ENCODE measurements around the gene DTYMK.

DTYMK gene

GRCh38 chr2:241680827-241681599, 5.6 kb downstream of the DTYMK start:
- DNase-seq (ENCODE audit: low read depth, low spot score), result peak; percentile 95
- no peak for TF ChIP-seq CTCF (IDR thresholded peaks at IDR 0.05; ENCODE audit: low read depth, low read length)
- H3K4me3 ChIP-seq (ENCODE audit: low read depth, low read length), result no peak overlapping the region
- in situ Hi-C loops (cut with HindIII; ENCODE audit: low sequenced_read_pairs), result no loop called here

- no peak for TF ChIP-seq CTCF (IDR thresholded peaks at IDR 0.05; ENCODE audit: low read depth, low read length)
- in situ Hi-C loops (cut with HindIII; ENCODE audit: low sequenced_read_pairs), result no loop called here
- H3K4me3 ChIP-seq (ENCODE audit: low read depth, low read length), result no peak overlapping the region
- no peak for DNase-seq (ENCODE audit: low read depth, low spot score)
These were observed 6.6 kb downstream of the DTYMK start for GRCh38 chr2:241680044-241680443.

- in situ Hi-C loops (cut with HindIII; ENCODE audit: low sequenced_read_pairs), result no loop called here
- no peak for DNase-seq (ENCODE audit: low read depth, low spot score)
- no peak overlapping the region for H3K4me3 ChIP-seq (ENCODE audit: low read depth, low read length)
- TF ChIP-seq CTCF (IDR thresholded peaks at IDR 0.05; ENCODE audit: low read depth, low read length), result no peak
These were observed 7.7 kb downstream of the DTYMK start for GRCh38 chr2:241678784-241679540.

GRCh38 chr2:241678307-241678706, 8.3 kb downstream of the DTYMK start:
- no peak for TF ChIP-seq CTCF (IDR thresholded peaks at IDR 0.05; ENCODE audit: low read depth, low read length)
- DNase-seq (ENCODE audit: low read depth, low spot score), result no peak
- in situ Hi-C loops (cut with HindIII; ENCODE audit: low sequenced_read_pairs), result no loop called here
- no peak overlapping the region for H3K4me3 ChIP-seq (ENCODE audit: low read depth, low read length)

- in situ Hi-C loops (cut with HindIII; ENCODE audit: low sequenced_read_pairs), result no loop called here
- no peak overlapping the region for H3K4me3 ChIP-seq (ENCODE audit: low read depth, low read length)
- DNase-seq (ENCODE audit: low read depth, low spot score), result no peak
- no peak for TF ChIP-seq CTCF (IDR thresholded peaks at IDR 0.05; ENCODE audit: low read depth, low read length)
These were observed 9.2 kb downstream of the DTYMK start for GRCh38 chr2:241677392-241677791.

GRCh38 chr2:241676665-241677064, 9.9 kb downstream of the DTYMK start:
- no peak for DNase-seq (ENCODE audit: low read depth, low spot score)
- H3K4me3 ChIP-seq (ENCODE audit: low read depth, low read length), result no peak overlapping the region
- in situ Hi-C loops (cut with HindIII; ENCODE audit: low sequenced_read_pairs), result no loop called here
- no peak for TF ChIP-seq CTCF (IDR thresholded peaks at IDR 0.05; ENCODE audit: low read depth, low read length)
